HG03060 (cell line): ENCODE data around the gene WDR86.

ENCODE experiments used
- ATAC-seq: cut with Tn5 transposase; IDR thresholded peaks from one replicate; pipeline ENCODE4 v1.9.1; 2021; ENCODE audit warnings: low read depth, moderate number of reproducible peaks; ENCODE audit not compliant: unreplicated experiment

The WDR86 gene

GRCh38 chr7:151408839-151409666, 785 bp downstream of the WDR86 start:
- ATAC-seq: peak; percentile 62

DNA sequence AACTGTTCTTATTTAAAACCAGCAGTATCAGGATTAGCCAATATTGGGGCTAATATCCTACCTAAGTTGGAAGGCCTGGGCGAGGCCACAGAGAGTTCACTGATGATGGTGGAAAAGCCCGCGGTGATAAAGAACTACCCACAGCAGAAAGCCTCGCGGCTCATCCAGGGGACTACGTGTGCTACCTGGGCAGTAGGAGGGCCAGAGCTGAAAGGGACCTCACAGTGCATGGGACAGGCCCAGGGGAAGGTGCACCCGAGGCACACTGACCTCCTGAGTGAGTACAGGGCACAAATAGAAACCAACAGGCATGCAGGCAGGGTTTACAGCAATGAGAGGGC, 1.4 kb downstream of the WDR86 start:
- ATAC-seq: no peak

DNA sequence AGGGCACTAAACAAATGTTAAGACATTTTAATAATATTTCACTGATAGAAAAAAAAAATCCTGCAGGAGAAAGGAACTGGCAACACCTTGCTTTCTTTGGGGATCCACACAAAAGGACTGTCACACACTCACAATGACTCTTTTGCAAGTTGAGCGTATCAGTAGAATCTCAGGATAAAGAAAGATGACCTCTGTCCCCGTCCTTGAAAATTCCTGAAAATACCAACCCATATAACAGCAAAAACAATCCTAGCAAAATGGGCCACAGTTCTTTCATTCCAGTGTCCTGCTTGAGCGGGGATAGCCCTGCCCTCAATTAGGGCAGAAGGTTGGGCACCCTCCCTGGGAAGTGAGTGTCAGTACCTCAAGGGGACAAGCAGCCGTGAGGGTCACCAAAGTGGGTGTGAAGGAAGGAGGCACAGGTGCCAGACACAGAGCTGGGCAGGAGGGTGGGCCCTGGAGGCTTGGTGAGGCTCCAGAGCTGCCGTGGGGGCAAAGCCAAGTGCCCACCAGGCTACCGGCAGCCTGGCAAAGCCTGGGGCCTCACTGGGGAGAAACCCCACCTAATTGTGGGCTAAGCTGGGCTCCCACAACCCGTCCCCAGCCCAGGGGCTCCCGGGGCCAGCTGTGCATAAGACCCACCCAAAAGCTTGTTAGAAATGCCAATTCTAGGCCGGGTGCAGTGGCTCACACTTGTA, 2.8 kb downstream of the WDR86 start:
- no peak for ATAC-seq

GRCh38 chr7:151406051-151406875, 3.6 kb downstream of the WDR86 start:
- no peak for ATAC-seq

DNA sequence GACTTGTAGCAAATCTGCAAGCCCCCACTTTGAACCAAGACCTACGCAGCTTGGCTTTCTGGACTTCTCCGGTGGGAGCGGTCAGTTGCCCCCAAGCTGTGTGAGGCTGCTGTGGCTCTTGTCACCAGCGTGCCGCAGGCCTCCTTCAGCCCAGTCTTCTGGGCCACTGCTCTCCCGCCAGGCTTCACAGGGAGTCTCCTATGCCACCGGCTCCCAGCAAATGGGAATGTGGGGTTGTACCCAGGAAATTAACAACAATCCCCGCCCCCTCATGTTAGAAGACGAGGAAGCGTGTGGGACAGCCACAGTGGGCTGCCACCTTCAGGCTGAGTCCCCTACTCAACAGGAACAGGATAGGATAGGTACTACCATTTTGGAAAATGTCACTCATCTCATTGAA, 4.2 kb downstream of the WDR86 start:
- no peak for ATAC-seq

DNA sequence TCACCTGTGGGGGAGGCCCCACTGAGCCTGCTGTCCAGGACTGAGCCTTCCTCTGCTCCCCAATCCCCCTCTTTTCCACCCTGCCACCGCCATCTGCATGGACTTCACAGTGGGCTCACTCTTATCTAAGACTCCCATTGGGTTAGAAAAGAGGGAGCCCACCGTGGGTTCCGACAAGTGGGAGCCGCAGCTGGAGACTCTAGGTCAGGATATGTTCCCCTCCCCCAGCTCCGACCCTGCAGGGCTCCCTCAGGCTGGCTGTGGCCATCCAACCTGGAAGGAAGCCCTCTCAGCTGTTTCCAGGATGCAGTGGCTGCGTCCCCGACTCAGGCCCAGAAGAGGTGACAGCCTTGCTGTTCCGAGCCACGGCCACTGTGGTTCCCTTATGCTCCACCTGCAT, 4.8 kb downstream of the WDR86 start:
- ATAC-seq: no peak

- ATAC-seq: no peak
Observed at GRCh38 chr7:151404216-151405011, 5.4 kb downstream of the WDR86 start.

DNA sequence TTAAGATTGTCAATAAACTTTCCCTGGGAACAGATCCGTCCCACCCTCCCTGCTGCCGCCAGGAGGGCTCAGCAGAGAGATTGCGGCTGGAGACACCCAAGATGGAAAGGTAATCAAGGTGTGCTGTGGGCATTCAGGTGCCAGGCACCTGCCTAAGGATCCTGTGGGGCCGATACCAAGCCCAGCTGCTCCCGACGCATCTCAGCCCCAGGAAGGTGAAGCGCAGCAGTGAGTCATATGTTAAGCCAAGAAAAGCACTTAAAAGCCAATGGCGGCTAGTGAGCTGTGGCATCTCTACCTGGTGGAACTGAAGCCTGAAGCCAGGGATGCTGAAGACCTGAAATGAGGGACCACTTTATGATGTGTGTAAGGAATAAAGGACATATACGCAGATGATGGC, 6.1 kb downstream of the WDR86 start:
- no peak for ATAC-seq

- no peak for ATAC-seq
Observed at GRCh38 chr7:151402029-151402835, 7.6 kb downstream of the WDR86 start.

DNA sequence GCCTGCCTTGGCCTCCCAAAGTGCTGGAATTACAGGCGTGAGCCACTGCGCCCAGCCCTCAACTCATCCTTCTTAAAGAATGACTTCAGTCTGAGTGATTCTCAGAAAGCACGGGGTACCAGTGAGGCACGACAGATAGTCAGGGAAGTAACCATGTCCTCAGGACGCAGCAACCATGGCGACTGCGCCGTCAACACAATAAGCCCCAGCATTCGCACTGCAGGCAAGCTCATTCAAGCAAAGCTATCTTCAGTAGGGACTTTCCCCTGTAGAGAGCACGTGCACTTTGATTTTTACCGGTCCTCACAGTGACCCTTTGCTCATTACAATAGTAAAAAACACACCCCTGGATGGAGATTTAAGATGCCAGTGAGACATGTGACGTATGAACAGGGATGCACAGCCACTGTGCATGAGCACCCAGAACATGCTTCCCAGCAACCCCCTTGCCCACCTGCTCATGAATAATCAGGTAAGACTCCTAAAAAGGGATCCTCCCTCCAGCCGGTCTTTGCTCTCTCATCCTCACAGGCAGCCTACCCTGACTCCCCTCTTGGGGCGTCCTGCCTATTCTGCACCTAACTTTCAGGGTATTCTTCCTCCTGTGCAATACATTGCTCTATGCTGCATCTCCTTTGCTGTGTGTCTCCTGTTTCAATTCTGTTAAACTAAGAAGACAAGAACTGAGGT, 9.1 kb downstream of the WDR86 start:
- ATAC-seq: peak; percentile 90

DNA sequence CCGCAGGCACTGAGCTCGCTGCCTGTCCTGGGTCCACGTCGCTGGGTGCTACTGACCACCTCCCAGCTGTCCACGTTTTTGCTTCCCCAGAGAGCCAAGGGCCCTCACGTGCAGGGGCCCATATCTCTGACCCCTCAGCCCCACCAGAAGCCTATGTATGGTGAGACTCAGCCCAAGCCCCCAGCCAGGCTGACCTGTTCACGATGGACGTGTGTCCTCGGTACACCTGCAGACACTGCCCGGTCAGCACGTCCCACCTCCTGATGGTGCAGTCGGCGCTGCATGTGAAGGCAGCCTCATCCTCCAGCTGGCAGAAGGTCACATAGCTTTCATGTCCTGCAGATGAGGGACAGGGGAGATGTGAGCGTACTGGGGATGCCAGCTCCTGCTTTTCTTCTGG, 9.9 kb downstream of the WDR86 start:
- ATAC-seq: no peak

- no peak for ATAC-seq
Observed at GRCh38 chr7:151399305-151399601, 10.6 kb downstream of the WDR86 start.

GRCh38 chr7:151398446-151399304, 11.2 kb downstream of the WDR86 start:
- ATAC-seq: no peak

DNA sequence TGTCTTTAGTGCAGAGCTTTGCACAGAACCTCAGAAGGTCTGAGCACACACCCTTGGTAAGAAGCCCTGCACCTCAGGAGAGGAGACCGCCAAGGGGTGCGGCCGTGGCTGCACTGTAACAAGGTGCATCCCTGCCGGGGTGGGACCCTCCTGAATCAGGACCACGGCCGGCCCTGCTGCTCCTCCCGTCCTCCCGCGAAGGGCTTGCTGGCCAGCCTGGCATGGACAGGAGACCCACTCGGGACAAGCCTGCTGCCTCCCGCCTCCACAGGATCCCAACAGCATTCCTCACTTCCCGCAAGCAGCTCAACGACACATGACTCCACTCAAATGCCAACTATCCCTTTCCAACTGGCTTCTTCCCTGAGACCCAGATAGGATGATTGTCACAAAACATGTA, 12.8 kb downstream of the WDR86 start:
- ATAC-seq: no peak

GRCh38 chr7:151396328-151396970, 13.4 kb downstream of the WDR86 start:
- ATAC-seq: no peak

DNA sequence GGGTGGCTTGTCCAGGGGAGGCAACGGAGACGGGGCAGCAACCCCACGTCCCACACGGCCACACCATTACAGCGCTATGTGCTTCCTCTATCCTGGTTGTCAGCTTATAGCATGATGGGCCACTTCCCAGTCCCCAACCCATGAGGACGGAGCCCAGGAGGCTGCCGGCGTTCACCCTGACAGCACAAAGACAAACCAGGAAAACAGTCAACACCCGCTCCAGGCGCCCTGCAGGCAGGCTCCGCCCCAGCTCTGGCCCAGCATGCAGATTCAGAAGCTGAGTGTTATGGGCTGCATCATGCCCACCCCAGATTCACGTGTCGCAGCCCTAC, 14.8 kb downstream of the WDR86 start:
- no peak for ATAC-seq

- ATAC-seq: no peak
Observed at GRCh38 chr7:151394076-151395035, 15.5 kb downstream of the WDR86 start.
